NCI-H524 treated with DMSO at 0.1 percent for 48 hours (cell line): ENCODE results near the gene SGSM1.
A peak's percentile ranks its signal among the peaks of the same experiment; 100 is the strongest.
"Not testable (repeated sequence)": the region's sequence is repeated elsewhere in the genome, so short reads cannot be mapped to it uniquely, and the experiment has no call there.

Experiments used
- DNase-seq: peaks from one replicate; lab custom pipeline; 2025; lab: John Stamatoyannopoulos, UW

SGSM1 gene

GRCh38 chr22:24894220-24894975, 88.4 kb downstream of the SGSM1 start:
- DNase-seq = peak; percentile 14

GRCh38 chr22:24894998-24895397, 89.0 kb downstream of the SGSM1 start:
- no peak for DNase-seq

GRCh38 chr22:24901448-24901847, 95.4 kb downstream of the SGSM1 start:
- DNase-seq = no peak

GRCh38 chr22:24905909-24906308, 99.9 kb downstream of the SGSM1 start:
- no peak for DNase-seq

GRCh38 chr22:24907101-24907500, 101.1 kb downstream of the SGSM1 start:
- not testable (repeated sequence) for DNase-seq

- DNase-seq = no peak
These were observed 114.0 kb downstream of the SGSM1 start for GRCh38 chr22:24920029-24920428.

GRCh38 chr22:24925586-24926427, 119.8 kb downstream of the SGSM1 start:
- DNase-seq = no peak

GRCh38 chr22:24926428-24926725, 120.4 kb downstream of the SGSM1 start:
- DNase-seq = no peak

- no peak for DNase-seq
These were observed 121.0 kb downstream of the SGSM1 start for GRCh38 chr22:24926849-24927579.

- DNase-seq = no peak
These were observed 122.3 kb downstream of the SGSM1 start for GRCh38 chr22:24928322-24928721.

GRCh38 chr22:24930678-24931077, 124.7 kb downstream of the SGSM1 start:
- DNase-seq = no peak

- no peak for DNase-seq
These were observed 129.9 kb downstream of the SGSM1 start for GRCh38 chr22:24935771-24936483.

- DNase-seq = no peak
These were observed 131.1 kb downstream of the SGSM1 start for GRCh38 chr22:24937114-24937513.

- no peak for DNase-seq
These were observed 132.8 kb downstream of the SGSM1 start for GRCh38 chr22:24938741-24939341.

- DNase-seq = no peak
These were observed 136.3 kb downstream of the SGSM1 start for GRCh38 chr22:24942301-24942700.

GRCh38 chr22:24944217-24944937, 138.4 kb downstream of the SGSM1 start:
- no peak for DNase-seq

- DNase-seq = no peak
These were observed 139.4 kb downstream of the SGSM1 start for GRCh38 chr22:24945430-24945829.

- no peak for DNase-seq
These were observed 141.4 kb downstream of the SGSM1 start for GRCh38 chr22:24947383-24947782.

- no peak for DNase-seq
These were observed 141.9 kb downstream of the SGSM1 start for GRCh38 chr22:24947881-24948280.

GRCh38 chr22:24948356-24949202, 142.6 kb downstream of the SGSM1 start:
- DNase-seq = no peak
